IPS-18a (cell line): ENCODE results near the gene NSF.

ENCODE experiments used
- H3K27ac ChIP-seq: one replicate; pipeline ENCODE4 v1.5.1; 2013; ENCODE audit warnings: low read length
- H3K27me3 ChIP-seq: one replicate; pipeline ENCODE4 v1.6.1; 2013; ENCODE audit warnings: mild to moderate bottlenecking, low read length; ENCODE audit not compliant: control insufficient read depth, insufficient read depth
- H3K36me3 ChIP-seq: one replicate; pipeline ENCODE4 v1.6.1; 2013; ENCODE audit warnings: low read depth, low read length; ENCODE audit not compliant: control insufficient read depth
- H3K4me1 ChIP-seq: one replicate; pipeline ENCODE4 v1.6.1; 2013; ENCODE audit warnings: low read depth, low read length; ENCODE audit not compliant: control insufficient read depth
- H3K4me3 ChIP-seq: one replicate; pipeline ENCODE4 v1.5.1; 2013; ENCODE audit warnings: low read length
- H3K9ac ChIP-seq: one replicate; pipeline ENCODE4 v1.6.1; 2013; ENCODE audit warnings: mild to moderate bottlenecking, low read length, moderate library complexity
- H3K9me3 ChIP-seq: one replicate; pipeline ENCODE4 v1.6.1; 2013; ENCODE audit warnings: low read depth, low read length; ENCODE audit not compliant: control insufficient read depth

NSF gene

DNA sequence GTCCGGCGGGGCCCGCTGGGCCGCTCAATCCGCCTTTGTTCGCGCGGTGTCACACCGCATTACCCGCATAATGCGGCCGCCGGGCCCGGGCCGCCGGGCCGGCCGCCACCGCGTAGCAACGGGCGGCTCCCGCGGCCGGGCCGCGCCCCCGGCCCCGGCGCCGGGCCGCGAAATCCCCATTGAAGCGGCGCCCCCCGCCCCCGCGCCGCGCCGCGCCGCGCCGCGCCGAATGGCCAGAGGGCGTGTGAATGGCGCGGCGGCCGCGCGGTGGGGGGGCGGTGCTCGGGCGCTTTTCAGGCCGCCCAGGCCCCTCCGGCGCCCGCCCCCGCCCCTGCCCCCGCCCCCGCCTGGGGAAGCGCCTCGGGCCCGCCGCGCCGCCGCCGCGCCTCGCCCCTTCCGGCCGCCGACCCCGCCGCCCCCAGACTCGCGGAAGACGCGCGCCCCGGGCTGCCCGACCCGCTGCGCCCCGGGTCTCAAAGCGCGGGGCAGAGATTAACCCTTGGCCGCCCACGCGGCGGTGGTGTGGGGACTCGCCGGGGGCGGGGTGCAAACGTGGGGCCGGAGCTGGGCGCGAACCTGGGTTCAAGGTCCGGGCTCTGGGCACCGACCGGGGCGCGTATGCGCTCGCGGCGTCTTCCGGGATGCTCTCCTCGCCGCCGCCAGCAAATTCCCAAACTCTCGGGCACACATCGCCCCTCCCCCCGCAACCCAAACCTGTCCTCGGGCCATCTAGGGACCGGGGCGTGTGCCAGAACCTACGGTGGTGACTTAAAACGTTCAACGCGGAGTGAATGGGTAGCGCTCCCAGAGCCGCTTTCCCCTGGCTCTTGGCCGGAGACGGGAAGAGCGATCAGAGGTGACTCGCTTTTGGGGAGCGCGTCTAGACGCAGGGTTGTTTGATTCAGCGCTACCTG lies 181.3 kb downstream of the NSF start:
- H3K27me3 ChIP-seq, result peaks cover 85% of the 10 kb centered on the region
- peak overlapping the region; percentile 57 for H3K4me3 ChIP-seq
- peak overlapping the region; percentile 10 for H3K27ac ChIP-seq
- no peaks in the 10 kb centered on the region for H3K36me3 ChIP-seq
- H3K9ac ChIP-seq, result peak overlapping the region; percentile 34
- H3K4me1 ChIP-seq, result peaks cover 23% of the 10 kb centered on the region
- H3K9me3 ChIP-seq, result no peaks in the 10 kb centered on the region

DNA sequence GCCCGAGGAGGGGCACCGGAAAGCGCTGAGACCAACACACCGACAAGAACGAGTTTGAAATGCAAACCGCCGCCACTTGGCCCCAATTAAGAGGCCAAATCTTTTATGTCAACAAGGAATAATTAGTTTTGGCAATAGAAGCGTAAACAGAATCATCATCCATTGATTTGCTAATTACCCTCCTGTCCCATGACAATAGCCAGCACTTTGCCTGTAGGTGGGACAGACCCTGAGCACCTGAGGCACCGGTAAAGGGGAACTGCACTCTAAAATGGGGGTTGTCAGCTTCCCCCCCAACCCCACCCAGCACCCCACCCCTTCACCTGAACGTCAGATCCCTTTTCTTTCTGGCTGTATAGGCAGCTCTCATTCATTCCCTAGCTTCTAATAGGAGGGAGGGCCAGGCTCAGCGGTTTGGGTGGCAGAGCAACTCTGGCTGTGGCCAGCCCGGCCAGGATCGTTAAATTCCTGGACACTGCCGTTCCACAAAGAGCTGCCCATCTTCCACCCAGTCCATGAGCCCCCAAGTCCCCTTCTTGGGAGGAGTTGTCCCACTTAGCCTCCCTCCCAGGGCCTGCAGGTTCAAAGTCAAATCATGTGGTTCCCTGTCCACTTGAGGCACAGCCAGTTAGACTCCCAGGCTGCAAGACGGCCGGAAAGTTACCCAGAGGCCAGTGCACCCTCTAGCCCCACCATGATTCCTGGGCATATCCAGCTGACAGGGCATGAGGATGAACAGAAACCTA lies 182.2 kb downstream of the NSF start:
- H3K4me1 ChIP-seq, result peaks cover 23% of the 10 kb centered on the region
- H3K36me3 ChIP-seq, result no peaks in the 10 kb centered on the region
- H3K27me3 ChIP-seq, result peaks cover 85% of the 10 kb centered on the region
- H3K9me3 ChIP-seq, result no peaks in the 10 kb centered on the region
- H3K4me3 ChIP-seq, result peak overlapping the region; percentile 57
- H3K27ac ChIP-seq, result peak overlapping the region; percentile 10
- H3K9ac ChIP-seq, result peak overlapping the region; percentile 34

DNA sequence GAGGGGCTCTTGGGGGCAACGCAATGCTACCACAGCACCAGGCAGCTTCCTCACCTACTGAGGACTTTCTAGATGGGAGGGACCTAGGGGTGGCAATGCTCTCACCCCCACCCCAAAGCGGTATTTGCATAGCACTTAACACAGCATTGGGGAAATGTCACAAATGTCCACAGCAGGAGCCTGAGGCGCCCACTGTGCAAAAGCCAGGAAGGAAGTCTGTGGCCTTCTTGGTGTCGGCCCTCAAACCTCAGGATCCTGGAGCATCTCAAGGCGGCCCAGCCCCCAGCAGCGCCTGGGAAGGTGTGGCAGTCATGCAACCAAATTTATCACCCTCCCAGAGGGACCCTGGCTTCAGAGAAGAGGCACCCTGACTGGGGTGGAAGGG lies 182.7 kb downstream of the NSF start:
- H3K4me1 ChIP-seq, result peaks cover 23% of the 10 kb centered on the region
- peaks cover 85% of the 10 kb centered on the region for H3K27me3 ChIP-seq
- no peaks in the 10 kb centered on the region for H3K9me3 ChIP-seq
- no peak overlapping the region for H3K9ac ChIP-seq
- peak overlapping the region; percentile 57 for H3K4me3 ChIP-seq
- no peaks in the 10 kb centered on the region for H3K36me3 ChIP-seq
- H3K27ac ChIP-seq, result no peak overlapping the region

DNA sequence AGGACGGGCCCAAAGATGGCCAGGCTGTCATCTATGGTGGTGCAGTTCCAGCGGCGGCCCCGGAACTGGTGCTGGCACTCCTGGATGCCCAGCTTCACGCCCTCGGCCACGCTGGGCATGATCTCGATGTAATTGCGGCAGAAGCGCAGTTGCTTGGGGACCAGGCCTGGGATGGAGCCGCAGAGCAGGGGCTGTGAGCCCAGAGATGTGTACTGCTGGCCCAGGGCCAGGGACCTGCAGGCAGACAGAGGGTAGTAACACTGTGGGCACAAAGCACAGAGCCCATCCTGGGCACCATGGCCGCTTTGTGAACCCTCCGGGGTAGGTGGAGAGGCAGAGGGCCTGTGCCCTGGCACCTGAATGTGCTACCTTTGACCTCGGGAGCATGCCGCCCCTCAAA lies 183.2 kb downstream of the NSF start:
- no peak overlapping the region for H3K4me3 ChIP-seq
- no peak overlapping the region for H3K9ac ChIP-seq
- no peak overlapping the region for H3K27ac ChIP-seq
- H3K9me3 ChIP-seq, result no peaks in the 10 kb centered on the region
- peaks cover 85% of the 10 kb centered on the region for H3K27me3 ChIP-seq
- H3K4me1 ChIP-seq, result peaks cover 23% of the 10 kb centered on the region
- no peaks in the 10 kb centered on the region for H3K36me3 ChIP-seq

DNA sequence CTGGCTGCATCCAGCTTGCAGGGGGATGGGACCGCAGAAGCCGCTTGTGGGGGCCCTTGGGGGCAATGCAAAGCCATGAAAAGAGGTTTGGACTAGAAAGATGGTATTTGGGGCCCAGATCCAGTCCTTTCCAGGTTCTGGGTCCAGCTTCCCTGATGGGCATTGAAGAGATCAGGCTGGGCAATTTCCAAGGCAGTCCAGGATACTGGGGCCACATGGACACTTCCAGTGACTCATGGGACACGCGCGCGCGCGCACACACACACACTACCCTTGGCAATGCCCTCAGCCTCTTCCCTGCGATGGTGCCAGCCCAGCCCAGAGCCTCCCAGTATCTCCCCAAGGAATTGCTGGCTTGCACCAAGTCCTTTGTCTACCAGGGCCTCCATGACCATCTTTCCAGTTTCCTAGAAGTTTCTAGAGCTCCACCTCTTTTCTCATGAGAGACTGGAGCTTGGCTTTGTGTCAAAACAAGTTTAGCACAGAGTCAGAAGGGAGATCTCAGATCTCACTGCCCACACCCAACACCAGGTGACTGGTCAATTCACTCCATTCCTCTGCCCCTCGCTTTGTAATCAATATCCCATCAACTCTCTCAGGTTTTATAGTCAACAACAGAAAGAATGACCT lies 183.8 kb downstream of the NSF start:
- Histone ChIP-seq H3K4me1 (peaks cover 23% of the 10 kb centered on the region), H3K27me3 (peaks cover 85% of the 10 kb centered on the region), H3K36me3 (no peaks in the 10 kb centered on the region), H3K9ac (no peak overlapping the region), H3K9me3 (no peaks in the 10 kb centered on the region), H3K4me3 (no peak overlapping the region), H3K27ac (no peak overlapping the region)

GRCh38 chr17:46776298-46777005 lies 186.0 kb downstream of the NSF start:
- Histone ChIP-seq H3K36me3 (no peaks in the 10 kb centered on the region), H3K9me3 (no peaks in the 10 kb centered on the region), H3K9ac (no peak overlapping the region), H3K4me1 (peaks cover 13% of the 10 kb centered on the region), H3K27ac (no peak overlapping the region), H3K27me3 (peaks cover 73% of the 10 kb centered on the region), H3K4me3 (no peak overlapping the region)

DNA sequence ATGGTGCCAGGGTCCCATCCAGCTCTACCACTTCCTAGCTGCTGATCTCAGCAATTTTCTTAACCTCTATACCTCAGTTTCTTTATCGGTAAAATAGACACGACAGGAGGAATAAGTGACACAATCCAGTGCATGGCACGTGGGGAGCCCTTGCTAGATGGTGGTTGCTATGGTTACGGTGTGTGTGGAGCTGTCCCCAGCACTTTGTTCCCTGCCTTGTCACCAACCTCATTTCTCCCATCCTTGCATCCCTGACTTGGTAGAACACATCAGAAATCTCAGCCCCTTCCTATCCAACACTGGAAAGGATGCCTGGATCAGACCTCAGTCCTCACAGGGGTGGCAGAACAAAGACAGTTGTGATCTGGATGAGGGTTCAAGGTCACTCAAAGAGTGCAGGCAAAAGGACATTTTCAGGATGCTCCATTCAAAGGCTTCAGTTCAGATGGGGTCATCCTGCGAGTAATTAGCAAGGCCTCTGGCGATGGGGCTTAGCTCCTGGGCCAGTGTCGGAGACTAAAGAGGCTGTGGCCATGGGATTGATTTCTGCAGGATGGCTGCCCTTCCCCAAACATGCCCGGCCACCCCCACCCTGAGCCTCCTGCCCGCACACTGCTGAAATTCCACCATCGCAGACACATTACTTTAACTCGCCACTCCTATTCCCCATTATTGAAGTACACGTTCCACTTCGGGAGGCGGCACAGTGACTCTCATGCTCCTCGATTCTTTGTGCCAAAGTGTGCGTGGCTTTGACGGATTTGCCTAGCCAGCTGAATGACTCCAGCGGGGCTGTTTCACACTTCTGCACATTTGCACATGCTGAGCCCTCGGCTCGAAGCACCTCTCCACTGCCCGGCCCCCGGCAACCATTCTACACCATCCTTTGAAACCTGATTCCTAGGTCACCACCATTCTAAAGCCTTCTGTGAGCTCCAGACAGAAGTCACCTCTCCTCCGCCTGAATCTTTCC lies 187.8 kb downstream of the NSF start:
- no peaks in the 10 kb centered on the region for H3K9me3 ChIP-seq
- no peak overlapping the region for H3K27ac ChIP-seq
- peaks cover 7% of the 10 kb centered on the region for H3K4me1 ChIP-seq
- H3K36me3 ChIP-seq, result no peaks in the 10 kb centered on the region
- no peak overlapping the region for H3K4me3 ChIP-seq
- no peak overlapping the region for H3K9ac ChIP-seq
- peaks cover 74% of the 10 kb centered on the region for H3K27me3 ChIP-seq

- no peak overlapping the region for H3K4me3 ChIP-seq
- H3K9me3 ChIP-seq, result no peaks in the 10 kb centered on the region
- no peaks in the 10 kb centered on the region for H3K36me3 ChIP-seq
- H3K9ac ChIP-seq, result no peak overlapping the region
- peaks cover 57% of the 10 kb centered on the region for H3K27me3 ChIP-seq
- H3K4me1 ChIP-seq, result no peaks in the 10 kb centered on the region
- H3K27ac ChIP-seq, result no peak overlapping the region
Measured at GRCh38 chr17:46780003-46780373, 189.5 kb downstream of the NSF start.

DNA sequence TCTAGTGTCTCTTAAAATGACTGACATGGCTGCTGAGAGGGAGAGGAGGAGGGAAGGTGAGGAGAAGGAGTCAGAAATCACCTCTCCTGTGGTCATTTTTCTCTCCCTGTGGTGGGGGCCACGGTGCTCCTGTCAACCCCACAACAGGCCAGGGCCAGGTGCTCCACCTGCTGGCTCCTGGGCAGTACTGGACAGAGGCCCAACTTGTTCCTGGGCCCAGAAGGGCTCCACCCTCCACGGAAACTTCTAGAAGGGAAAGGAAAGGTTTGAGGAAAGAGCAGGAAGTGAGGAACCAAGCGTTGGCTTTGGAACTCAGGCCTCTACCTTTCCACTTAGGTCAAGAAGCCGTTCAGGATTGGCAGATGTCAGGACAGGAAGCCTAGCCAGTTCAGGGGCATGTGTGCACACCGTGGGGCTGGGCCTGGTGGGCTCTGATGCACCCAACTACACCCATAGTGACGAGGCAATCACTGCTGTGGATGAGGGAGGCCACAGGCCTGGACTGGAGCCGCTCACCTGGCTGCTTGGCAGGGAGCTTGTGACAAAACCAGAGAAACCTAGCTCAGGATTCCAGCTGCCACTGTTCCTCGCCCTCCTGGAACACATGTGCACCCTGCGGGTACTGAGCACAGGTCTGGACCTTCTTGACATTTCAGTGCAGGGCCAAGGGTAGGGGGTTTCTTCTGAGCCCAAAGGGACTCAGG lies 191.9 kb downstream of the NSF start:
- H3K4me1 ChIP-seq, result no peaks in the 10 kb centered on the region
- peaks cover 36% of the 10 kb centered on the region for H3K27me3 ChIP-seq
- H3K9me3 ChIP-seq, result no peaks in the 10 kb centered on the region
- H3K36me3 ChIP-seq, result no peaks in the 10 kb centered on the region
- no peak overlapping the region for H3K4me3 ChIP-seq
- no peak overlapping the region for H3K27ac ChIP-seq
- H3K9ac ChIP-seq, result no peak overlapping the region

DNA sequence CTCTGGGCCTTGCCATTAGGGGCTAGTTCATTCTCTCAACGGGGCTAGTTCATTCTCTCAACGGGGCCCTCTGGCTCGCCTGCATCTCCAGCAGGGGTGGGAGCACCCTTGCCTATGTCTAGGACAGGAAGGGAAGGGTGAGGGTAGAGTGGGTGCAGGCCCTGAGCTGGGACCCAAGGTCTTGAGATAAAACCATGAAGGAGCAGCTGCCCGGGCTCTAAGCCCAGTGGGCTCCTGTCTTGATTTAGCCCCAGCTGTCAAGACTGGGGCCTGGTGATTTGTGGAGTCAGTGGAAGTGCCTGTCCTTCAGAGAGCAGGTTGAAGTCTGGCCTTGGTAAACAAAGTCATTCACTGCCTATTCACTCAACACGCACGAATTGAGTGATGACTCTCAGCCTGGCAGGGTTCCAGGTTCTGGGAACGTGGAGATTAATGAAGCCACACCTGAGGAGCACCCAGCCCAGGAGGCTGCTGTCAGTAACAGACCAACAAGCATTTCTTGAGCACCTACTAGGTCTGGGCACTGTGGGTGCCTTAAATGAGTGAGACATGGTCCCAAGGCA lies 192.6 kb downstream of the NSF start:
- Histone ChIP-seq H3K9ac (no peak overlapping the region), H3K9me3 (no peaks in the 10 kb centered on the region), H3K36me3 (no peaks in the 10 kb centered on the region), H3K4me1 (no peaks in the 10 kb centered on the region), H3K27me3 (peaks cover 29% of the 10 kb centered on the region), H3K4me3 (no peak overlapping the region), H3K27ac (no peak overlapping the region)
